GM10248 (cell line): ENCODE results near the gene SP110.
"Not testable (repeated sequence)": the region's sequence is repeated elsewhere in the genome, so short reads cannot be mapped to it uniquely, and the experiment has no call there.

Experiments used
- CTCF ChIA-PET: fragments of 300-600 bp; sonication (Branson Sonifier 250); formaldehyde crosslinking; extraction: SDS; loops from one replicate; lab custom pipeline; 2021; ENCODE audit warnings: antibody characterized with exemption; lab: Yijun Ruan, JAX
- POLR2A ChIA-PET: fragments of 350-650 bp; sonication (Branson Sonifier 250); formaldehyde crosslinking; extraction: SDS; loops from one replicate; lab custom pipeline; 2020; ENCODE audit warnings: antibody characterized with exemption; lab: Yijun Ruan, JAX
- DNase-seq: peaks from one replicate; pipeline ENCODE4 v3.0.0; 2012; ENCODE audit errors: extremely low spot score
- TF ChIP-seq, protein P1 (sequence below): IDR thresholded peaks from 2 replicates; pipeline ENCODE4 v1.5.1; 2012; ENCODE audit warnings: mild to moderate bottlenecking, low read depth; ENCODE audit errors: extremely low read depth, missing control alignments, control extremely low read depth

SP110 gene

DNA sequence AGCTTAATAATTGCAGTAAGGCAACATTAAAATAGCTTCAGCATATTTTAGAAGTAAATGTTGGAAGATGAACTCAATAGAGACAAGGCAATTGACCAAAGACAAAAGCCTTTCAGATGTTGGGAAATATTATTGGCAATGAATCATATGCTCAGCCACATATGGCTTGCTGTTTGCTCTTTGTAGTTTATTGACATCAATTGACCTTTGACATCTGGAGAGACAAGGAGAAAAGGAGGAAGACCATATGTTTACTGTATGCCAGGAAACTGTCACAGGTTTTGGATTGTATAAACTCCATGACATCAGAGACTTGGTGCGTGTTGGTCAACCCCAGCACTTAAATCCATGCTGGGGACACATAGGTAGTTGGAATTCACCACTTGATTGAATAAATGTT, 90.4 kb downstream of the SP110 start:
- ChIA-PET POLR2A (no interaction called here), CTCF (interaction anchor here (1.4 to 1.9 kb wide), 3 partner anchors 21 to 62 kb away, joined by 4 to 10 read pairs (median 5); no protein-coding TSS in a partner anchor)
- TF ChIP-seq, protein P1, sequence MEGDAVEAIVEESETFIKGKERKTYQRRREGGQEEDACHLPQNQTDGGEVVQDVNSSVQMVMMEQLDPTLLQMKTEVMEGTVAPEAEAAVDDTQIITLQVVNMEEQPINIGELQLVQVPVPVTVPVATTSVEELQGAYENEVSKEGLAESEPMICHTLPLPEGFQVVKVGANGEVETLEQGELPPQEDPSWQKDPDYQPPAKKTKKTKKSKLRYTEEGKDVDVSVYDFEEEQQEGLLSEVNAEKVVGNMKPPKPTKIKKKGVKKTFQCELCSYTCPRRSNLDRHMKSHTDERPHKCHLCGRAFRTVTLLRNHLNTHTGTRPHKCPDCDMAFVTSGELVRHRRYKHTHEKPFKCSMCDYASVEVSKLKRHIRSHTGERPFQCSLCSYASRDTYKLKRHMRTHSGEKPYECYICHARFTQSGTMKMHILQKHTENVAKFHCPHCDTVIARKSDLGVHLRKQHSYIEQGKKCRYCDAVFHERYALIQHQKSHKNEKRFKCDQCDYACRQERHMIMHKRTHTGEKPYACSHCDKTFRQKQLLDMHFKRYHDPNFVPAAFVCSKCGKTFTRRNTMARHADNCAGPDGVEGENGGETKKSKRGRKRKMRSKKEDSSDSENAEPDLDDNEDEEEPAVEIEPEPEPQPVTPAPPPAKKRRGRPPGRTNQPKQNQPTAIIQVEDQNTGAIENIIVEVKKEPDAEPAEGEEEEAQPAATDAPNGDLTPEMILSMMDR = no peak

DNA sequence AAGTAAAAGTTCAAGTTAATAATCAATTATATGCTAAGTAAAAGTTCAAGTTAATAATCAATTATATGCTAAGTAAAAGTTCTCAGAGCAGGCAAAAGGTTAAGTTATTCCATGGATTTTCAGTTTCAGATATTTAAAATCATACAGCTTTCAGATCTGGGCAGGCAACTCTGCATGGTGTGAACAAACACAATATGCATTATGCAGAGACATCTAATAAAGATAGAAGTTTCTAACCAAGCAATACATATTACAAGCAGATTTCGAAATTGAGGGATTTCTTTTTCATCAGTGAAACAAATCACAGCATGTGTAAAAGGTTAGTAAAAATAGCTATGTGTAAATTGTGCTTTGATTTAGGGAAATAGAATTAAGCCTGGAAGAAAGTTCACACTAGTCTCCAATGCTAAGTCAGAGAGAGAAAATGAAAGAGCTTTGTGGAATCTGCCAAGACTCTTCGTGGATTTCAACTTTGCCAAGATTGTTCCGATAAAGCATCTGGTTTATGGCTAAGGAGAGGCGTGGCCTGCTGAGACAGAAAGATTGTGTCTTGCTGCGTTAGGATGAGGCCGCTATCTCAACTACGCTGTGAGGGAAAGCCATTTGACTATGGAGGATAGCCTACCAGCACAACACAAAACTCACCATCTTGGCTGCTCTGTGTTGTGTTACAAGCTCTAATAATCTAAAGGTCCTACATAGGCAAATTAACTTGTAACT, 91.0 kb downstream of the SP110 start:
- POLR2A ChIA-PET = no interaction called here
- TF ChIP-seq, protein P1 = no peak
- CTCF ChIA-PET = interaction anchor here (1.2 to 1.9 kb wide), 5 partner anchors 21 to 62 kb away, joined by 3 to 10 read pairs (median 4); no protein-coding TSS in a partner anchor
- no peak for DNase-seq

More for the DNA sequence above, 90.4 kb downstream of the SP110 start:
- no peak for DNase-seq

DNA sequence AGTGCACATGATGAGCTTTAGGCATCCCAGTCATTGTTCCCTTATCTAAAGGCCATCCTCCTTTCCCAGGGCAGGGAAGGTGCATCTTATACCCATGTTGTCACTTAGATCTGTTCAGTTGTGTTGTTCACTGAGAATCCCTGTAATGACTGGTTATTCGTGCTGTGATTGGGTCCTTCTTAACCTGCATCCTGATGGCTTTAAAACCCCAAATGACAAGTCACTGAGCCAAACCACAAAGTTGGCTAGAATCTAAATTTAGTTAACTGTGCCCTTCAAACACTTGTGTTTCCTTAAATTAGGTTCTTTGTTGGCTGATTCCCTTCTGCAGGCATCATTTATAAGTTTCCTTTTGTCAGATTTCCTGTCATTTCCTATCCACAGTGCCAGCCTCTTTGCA, 92.6 kb downstream of the SP110 start:
- TF ChIP-seq, protein P1 = no peak
- no peak for DNase-seq
- POLR2A ChIA-PET = no interaction called here
- CTCF ChIA-PET = interaction anchor here (0.8 to 1.2 kb wide), 2 partner anchors 59 to 119 kb away, joined by 3 read pairs; no protein-coding TSS in a partner anchor

DNA sequence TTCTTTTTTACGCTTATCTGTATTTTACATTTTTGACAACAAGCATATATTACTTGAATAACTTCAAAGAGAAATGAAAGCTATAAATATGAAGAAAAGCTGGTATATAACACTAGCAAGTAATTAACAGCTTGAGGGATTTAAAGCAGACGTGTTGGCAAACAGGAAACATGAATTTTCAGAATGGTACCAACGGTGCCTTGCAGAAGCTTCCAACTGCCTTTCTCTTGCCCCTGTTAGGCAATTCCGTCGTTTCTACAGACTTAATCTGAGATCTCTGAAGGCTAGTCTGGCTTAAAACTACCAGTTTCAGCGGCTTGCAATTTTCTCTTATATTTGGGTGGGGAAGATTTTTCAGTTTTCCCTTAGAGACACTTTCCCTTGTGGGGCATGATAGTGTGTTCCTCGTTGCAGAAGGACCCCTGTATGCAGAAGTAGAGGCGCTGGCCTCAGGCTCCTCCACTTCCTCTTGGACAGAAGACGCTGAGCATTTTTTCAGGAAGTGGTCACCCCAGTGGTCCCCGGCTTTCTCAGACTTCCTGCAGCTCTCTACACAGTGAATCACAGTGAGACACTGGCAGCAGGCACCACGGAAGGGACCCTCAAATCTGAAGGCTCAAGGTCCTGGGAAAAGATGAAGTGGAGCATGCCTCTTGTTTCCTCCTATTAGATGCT, 94.9 kb downstream of the SP110 start:
- CTCF ChIA-PET = interaction anchor here (1.3 to 1.7 kb wide), 3 partner anchors 11 to 17 kb away, joined by 3 to 4 read pairs (median 4); no protein-coding TSS in a partner anchor
- DNase-seq = no peak
- POLR2A ChIA-PET = no interaction called here
- TF ChIP-seq, protein P1 = no peak

DNA sequence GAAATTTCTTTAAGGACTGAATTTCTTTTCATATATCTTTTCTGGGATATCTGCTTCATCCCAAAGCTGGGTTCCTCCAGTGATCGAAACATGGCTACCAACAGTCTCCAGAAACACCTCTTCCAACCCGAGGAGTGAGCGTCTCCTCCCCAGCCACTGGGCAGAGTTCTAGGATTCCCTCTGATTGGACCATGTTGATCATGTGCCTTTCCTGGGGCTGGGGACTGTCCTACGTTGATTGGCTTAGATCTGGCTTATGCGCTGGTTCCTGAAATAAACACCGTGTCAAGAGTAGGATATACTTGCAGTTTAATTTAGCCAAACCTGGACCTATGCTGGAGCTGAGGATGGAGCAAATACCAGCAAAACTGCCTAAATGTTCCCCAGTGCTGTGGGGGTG, 95.5 kb downstream of the SP110 start:
- TF ChIP-seq, protein P1 = no peak
- DNase-seq = no peak
- CTCF ChIA-PET = interaction anchor here (1.5 to 1.7 kb wide), 2 partner anchors 13 to 18 kb away, joined by 4 read pairs; no protein-coding TSS in a partner anchor
- POLR2A ChIA-PET = no interaction called here

DNA sequence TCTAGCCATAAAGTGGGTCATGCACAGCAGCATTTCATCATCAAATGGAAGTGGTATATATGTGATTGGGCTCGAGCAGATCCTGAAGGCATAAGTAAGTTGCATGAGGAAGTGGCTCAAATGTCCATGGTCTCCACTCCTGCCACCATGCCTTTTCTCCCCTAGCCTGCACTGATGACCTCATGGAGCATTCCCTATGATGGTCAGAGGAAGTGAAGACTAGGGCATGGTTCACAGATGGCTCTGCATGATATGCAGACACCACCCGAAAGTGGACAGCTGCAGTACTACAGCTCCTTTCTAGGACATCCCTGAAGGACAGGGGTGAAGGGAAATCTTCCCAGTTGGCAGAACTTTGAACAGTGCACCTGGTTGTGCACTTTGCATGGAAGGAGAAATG, 99.4 kb downstream of the SP110 start:
- DNase-seq, POLR2A ChIA-PET: not testable (repeated sequence)
- CTCF ChIA-PET = interaction anchor here (1.0 kb wide), 1 partner anchor 39 kb away, joined by 3 read pairs; no protein-coding TSS in a partner anchor

DNA sequence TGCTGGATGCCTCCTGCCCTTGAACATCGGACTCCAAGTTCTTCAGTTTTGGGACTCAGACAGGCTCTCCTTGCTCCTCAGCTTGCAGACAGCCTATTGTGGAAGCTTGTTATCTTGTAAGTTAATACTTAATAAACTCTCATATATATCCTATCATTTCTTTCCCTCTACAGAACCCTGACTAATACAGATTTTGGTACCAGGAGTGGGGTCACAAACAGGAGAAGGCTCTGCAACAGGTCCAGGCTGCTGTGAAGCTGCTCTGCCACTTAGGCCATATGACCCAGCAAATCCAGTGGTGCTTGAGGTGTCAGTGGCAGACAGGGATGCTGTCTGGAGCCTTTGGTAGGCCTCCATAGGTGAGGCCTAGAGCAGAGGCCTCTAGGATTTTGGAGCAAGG, 100.0 kb downstream of the SP110 start:
- DNase-seq, POLR2A ChIA-PET: not testable (repeated sequence)
- CTCF ChIA-PET = interaction anchor here (1.0 kb wide), 1 partner anchor 40 kb away, joined by 3 read pairs; no protein-coding TSS in a partner anchor
